GM12874 (cell line): ENCODE data around the gene GLIS1.

Experiments used
- TF ChIP-seq, protein P1 (sequence below): IDR thresholded peaks from 2 replicates; pipeline ENCODE4 v1.5.1; 2011; ENCODE audit warnings: low read depth, mild to moderate bottlenecking, control low read depth, low read length, moderate library complexity; ENCODE audit not compliant: insufficient read depth

GLIS1 gene

DNA sequence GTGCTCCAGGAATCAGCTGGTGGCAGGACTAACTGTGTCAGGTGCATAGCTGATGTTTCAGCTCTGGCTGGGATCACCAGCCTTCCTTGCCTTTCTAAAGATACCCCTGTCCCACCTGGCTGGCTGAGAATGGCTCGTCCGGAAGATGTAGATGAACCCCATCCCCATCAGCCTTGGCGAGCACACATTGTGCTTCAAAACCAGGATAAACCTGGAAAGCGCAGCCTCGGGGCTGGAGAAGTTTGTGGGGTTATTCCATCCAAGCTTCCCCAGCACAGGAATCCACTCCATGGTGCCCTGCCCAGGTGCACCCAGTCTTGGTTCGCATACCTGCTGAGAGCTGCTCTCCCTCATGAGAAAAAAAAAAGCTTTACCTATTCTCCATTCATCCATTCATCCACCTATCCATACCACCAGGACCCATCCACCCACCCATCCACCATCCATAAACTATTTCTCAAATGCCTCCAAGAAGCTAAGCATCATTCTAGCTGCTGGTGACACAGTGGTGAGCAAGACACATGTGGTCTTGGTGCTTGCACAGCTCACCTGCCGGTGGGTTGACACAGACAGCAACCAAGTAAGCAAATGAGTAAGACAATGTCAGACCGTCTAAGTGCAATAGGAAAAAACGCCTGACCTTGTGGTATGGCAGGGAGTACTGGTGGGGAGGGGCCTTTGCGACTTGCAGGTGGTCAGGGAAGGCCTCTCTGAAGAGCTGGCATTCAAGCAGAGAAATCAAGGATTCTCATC is 185.8 kb downstream of the GLIS1 start:
- TF ChIP-seq, protein P1, sequence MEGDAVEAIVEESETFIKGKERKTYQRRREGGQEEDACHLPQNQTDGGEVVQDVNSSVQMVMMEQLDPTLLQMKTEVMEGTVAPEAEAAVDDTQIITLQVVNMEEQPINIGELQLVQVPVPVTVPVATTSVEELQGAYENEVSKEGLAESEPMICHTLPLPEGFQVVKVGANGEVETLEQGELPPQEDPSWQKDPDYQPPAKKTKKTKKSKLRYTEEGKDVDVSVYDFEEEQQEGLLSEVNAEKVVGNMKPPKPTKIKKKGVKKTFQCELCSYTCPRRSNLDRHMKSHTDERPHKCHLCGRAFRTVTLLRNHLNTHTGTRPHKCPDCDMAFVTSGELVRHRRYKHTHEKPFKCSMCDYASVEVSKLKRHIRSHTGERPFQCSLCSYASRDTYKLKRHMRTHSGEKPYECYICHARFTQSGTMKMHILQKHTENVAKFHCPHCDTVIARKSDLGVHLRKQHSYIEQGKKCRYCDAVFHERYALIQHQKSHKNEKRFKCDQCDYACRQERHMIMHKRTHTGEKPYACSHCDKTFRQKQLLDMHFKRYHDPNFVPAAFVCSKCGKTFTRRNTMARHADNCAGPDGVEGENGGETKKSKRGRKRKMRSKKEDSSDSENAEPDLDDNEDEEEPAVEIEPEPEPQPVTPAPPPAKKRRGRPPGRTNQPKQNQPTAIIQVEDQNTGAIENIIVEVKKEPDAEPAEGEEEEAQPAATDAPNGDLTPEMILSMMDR, result no peak

DNA sequence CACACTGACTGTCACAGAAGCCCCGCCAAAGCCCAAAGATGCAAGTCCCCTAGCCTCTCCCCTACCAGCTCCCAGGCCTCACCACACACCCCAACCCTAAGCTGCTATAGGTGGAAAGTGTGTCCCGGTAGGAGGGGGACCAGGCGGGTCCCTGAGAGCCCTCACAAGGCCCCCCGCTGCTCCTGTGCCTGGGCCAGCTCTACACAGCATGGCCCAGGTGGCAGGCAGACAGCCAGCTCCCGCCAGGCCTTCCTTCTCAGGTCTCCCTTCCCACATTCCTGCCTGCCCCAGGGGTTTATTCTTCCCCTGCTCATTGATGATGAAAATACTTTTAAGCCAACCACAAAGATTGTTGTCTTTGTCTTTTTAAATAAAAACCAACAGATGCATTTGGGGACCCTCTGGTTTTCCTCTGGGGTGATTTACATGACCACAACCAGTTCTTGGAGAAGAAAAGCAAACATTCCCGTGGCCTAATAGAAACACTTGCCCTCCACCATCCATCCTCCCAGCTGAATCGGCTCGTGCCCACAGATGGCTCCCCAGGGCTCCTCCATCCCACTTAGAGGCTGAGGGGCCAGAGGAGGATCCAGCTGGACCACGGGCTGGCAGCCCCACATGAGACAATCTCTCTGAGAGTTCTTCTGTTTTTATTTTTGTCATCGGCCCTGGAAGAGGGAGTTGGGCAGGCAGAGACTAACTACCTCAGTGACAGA is 186.7 kb downstream of the GLIS1 start:
- TF ChIP-seq, protein P1, result no peak

DNA sequence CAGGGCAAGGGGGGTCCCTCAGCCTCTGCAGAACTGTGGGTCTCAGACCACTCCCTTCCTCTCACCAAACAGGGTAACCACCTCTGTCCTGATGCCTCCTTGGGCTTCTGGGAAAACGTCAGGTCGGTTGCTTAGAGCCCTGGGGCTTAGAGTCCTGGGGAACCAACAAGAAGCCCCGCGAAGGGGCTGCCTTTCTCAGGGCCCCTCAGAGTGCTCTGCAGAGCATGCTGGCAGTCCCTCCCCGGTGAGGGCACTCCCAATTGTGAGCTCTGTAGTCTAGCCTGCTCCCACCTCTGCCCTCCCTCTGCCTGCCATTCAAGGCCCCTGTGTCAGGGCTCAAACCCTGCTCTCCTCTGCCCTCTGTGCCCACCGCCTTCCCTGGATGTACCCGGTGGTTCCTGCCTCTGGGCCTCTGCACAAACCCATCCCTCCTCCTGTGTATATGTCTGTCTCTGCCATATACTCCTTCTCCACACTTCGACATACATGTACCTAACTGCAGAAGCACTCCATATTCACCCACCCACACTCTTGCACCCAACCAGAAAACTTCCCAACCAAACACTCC is 187.5 kb downstream of the GLIS1 start:
- TF ChIP-seq, protein P1, result no peak

DNA sequence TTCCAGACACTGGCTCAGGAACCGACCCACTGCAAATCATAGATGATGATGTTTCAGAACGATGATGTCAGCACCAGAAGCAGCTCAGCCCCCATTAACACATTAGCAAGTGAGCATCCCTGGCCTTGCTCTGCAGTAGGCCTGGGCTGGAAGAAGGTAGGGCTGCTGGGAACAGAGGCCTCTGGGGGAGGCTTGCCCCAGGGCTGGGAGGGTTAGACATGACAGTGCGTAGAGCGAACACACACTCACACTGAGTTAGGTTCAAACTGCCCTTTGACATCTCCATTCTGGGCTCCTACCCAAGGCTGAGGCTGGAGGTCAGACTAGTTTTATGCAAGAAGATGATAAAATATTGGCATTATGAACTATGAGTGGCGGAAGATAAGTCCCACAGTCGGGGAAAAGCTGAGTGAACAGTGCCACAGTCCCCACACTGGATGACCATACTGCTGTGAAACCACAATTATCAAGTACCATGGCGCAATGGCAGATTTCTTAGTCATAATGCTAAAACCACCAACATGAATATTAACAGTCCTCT is 188.7 kb downstream of the GLIS1 start:
- TF ChIP-seq, protein P1, result no peak

DNA sequence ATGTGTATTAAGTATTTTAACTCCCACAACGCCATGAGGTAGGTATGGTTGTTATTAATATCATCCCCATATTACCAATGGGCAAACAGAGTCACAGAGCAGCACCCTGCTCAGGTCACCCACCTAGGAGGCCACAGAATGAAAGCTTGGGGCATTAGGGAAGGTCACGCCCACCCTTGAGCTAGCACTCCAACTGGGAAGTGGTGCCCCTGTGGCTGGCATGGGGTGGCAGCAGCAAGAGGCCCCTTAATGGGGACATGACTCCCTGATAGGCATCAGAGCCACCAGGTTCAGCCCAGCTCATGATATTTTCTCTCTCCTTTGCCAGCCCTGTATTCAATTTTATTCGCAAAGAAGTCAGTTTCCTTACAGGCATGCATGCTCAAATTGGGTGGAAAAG is 189.2 kb downstream of the GLIS1 start:
- TF ChIP-seq, protein P1, result no peak

DNA sequence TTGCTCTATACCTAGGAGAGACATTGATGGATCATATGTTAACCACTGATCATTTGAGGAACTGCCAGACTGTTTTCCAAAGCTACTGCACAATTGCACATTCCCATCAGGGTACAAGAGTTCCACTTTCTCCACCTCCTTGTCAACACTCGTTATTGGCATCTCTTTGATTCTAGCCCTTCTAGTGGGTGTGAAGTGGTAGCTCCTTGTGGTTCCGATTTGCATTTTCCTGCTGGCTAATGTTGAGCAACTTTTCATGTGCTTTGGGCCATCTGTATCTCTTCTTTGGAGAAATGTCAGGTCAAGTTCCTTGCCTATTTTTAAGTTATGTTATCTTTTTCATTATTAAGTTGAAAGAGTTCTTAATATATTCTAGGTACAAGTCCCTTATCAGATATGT is 189.7 kb downstream of the GLIS1 start:
- TF ChIP-seq, protein P1, result no peak

DNA sequence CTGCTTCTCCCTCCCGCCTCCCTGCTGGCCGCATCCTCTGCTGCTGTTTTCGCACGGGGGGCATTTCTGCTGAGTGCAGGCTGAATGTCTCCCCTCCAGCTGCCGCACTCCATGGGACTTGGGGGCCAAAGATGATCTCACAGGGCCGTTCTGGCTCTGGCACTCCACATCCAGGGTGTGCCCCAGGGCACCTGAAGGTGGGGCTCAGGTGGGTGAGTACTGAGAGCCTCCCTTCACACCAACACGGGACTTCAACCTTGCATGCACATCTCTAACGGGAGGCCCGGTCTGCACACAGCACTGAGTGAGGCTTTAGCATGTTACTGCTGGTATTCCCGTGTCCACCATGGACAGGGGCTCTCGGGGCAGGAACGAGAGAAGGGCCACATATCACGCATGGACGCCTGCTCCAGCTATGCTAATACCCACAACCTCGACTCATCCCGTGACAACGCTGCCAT is 190.9 kb downstream of the GLIS1 start:
- TF ChIP-seq, protein P1, result no peak
